HCT116 (cell line): ENCODE results near the gene PRLH.

ENCODE experiments used
- CTCF ChIP-seq, 3 experiments: fragments of 200-600 bp in 1 of 3; sonication (generic) in 1 of 3; IDR thresholded peaks in 2 of 3; conservative IDR thresholded peaks in 1 of 3; 2 replicates each; pipeline ENCODE4 v1.5.1; 2012 to 2017; ENCODE audit warnings: low read depth in 2 of 3, low read length in 2 of 3, antibody characterized with exemption in 1 of 3, borderline replicate concordance in 1 of 3, control low read depth in 1 of 3, mild to moderate bottlenecking in 1 of 3, mixed read lengths in 1 of 3, mixed run types in 1 of 3, moderate library complexity in 1 of 3; ENCODE audit not compliant: insufficient read depth in 1 of 3
- EGR1 ChIP-seq: IDR thresholded peaks from 2 replicates; pipeline ENCODE4 v1.6.1; 2012; ENCODE audit warnings: low read depth
- ELF1 ChIP-seq: IDR thresholded peaks from 2 replicates; pipeline ENCODE4 v1.6.1; 2012; ENCODE audit warnings: low read depth, borderline replicate concordance
- EZH2 ChIP-seq: fragments of 200-600 bp; sonication (generic); IDR thresholded peaks from 2 replicates; pipeline ENCODE4 v1.6.1; 2017; ENCODE audit warnings: antibody characterized with exemption, mixed run types
- JUND ChIP-seq: IDR thresholded peaks from 2 replicates; pipeline ENCODE4 v1.6.1; 2012
- POLR2A ChIP-seq: IDR thresholded peaks from 2 replicates; pipeline ENCODE4 v1.7.0; 2011; ENCODE audit warnings: borderline replicate concordance; ENCODE audit not compliant: insufficient read depth, insufficient read length; ENCODE audit errors: extremely low read depth
- POLR2AphosphoS5 ChIP-seq: IDR thresholded peaks from 2 replicates; pipeline ENCODE4 v1.6.1; 2011; ENCODE audit warnings: mild to moderate bottlenecking, low read depth, low read length, moderate library complexity
- RAD21 ChIP-seq: IDR thresholded peaks from 2 replicates; pipeline ENCODE4 v1.6.1; 2012; ENCODE audit warnings: low read depth, mild to moderate bottlenecking
- SP1 ChIP-seq: IDR thresholded peaks from 2 replicates; pipeline ENCODE4 v1.6.1; 2012; ENCODE audit warnings: low read depth
- TCF7L2 ChIP-seq: IDR thresholded peaks from 2 replicates; pipeline ENCODE4 v1.7.0; 2011; ENCODE audit warnings: borderline replicate concordance, inconsistent platforms; ENCODE audit not compliant: insufficient read depth, insufficient read length; ENCODE audit errors: extremely low read depth
- ZFX ChIP-seq: fragments of 450-650 bp; IDR thresholded peaks from 2 replicates; pipeline ENCODE4 v1.6.1; 2017

- peak; percentile 53 for TF ChIP-seq JUND
- peak; percentile 64 for TF ChIP-seq POLR2A
- peak; percentile 6 for TF ChIP-seq TCF7L2
- no peak for TF ChIP-seq CTCF (IDR thresholded peaks at IDR 0.05 in 2 of 3, conservative IDR thresholded peaks at IDR 0.05 in 1 of 3; ENCODE audit: borderline replicate concordance in 1 of 3, insufficient read depth in 1 of 3, low read depth in 2 of 3, low read length in 2 of 3)
- peak; percentile 60 for TF ChIP-seq EGR1
- no peak; the same call in 1 of the 2 replicates for TF ChIP-seq POLR2AphosphoS5
- TF ChIP-seq EZH2: no peak
- TF ChIP-seq RAD21: no peak
- TF ChIP-seq SP1: no peak; the same call in none of the 2 replicates
- TF ChIP-seq ZFX: no peak
- TF ChIP-seq ELF1: no peak; the same call in 1 of the 2 replicates
These were observed 24.1 kb downstream of the PRLH start, which contains the start of gene RAB17 for GRCh38 chr2:237590272-237591140.
